Limb (tissue), 2 donors: ENCODE results near the gene MOSPD2.

Source experiments
- DNase-seq, 2 donors: peaks; one replicate each; pipeline ENCODE4 v3.0.0-alpha.2; 2016; ENCODE audit errors: extremely low spot score in 2 of 2

MOSPD2 gene

DNA sequence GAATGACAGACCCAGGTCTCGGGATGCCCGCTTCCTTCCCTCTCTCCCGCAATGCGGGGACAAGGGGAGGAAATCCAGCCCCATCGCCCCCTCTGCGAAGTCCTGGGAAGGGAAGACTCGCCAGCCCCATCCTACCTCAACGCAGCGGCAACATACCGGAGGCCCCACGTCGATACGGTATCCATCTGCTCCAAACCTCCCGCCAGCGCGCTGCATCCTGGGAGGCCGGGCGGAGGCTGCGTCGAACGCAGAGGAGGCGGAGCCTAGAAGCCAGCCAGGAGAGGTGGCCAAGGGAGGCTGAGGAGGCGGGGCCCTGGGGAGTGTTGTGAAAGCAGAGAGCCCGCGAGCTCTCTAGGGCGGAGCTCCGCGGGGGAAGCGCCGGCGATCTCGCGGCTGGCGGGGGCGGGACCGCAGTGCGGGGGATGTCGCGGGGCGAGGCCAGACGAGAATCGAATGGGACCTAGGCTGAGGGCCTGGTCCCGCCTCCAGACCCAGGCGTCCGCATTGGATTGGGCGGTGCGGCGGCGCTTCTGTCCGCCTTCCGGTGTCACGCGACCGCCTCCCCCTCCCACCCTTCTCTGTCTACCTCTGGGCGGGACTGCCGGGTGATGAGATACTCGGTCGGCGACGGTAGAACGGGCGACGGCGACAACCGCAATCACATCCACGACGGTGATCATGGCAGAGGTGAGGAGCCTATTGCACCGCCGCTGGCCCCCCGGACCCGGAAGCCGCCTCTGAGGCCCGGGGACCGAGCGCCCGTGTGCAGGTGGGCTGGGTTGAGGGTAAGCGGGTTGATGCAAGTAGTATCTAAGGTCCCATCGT lies at the start of gene MOSPD2, which contains the start of gene FANCB:
TSS of gene MOSPD2 (plus strand) at position 571 of the 825 bp plus-strand sequence. CDS start at position 679, 108 bp downstream.
TSS of gene FANCB (minus strand) at position 219 of the 825 bp plus-strand sequence. CDS start 7,559 bp downstream, outside the sequence.
- peak; percentile 88 to 93 for DNase-seq

DNA sequence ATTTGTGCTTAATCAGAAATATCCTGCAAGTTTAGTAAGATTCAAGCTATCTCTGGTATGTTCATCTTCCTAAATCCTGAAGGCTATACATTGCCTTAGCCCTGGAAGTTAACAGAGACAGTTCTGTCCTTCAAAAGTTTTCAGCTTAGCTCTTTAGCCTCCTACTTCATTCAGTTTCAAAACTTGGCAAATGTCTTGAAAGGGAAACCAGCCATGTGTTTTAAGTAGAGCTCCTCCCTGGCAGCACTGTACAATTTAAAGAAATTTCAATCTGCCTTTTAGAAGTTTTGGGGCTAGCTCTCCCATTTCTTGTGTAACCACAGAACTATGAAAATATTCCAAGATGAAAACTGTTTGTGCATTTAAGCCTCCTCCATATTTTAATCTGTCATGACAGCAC lies 47.4 kb upstream of the MOSPD2 start:
- DNase-seq = peak in 1 of 2 donors; percentile 32

- no peak for DNase-seq
Observed at GRCh38 chrX:14826319-14826718, 46.9 kb upstream of the MOSPD2 start.

DNA sequence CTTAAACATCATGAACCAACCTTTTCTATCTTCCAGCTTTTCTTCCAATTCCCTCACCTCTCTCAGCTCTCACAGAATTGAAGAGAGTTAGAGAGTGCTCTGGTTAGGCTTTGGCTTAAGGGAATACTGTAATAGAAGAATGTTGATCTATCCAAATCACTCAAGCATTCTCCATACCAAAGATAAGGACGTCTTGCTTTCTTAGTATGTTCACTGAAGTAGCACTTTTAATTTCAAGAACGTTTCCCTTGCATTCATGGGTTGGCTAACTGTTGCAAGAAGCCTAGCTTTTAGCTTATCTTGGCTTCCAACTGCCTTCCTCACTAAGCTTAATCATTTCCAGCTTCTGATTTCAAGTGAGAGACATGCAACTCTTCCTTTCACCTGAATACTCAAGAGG lies 43.6 kb upstream of the MOSPD2 start:
- DNase-seq = no peak

GRCh38 chrX:14832151-14832550 lies 41.1 kb upstream of the MOSPD2 start:
- DNase-seq = no peak

GRCh38 chrX:14832586-14832985 lies 40.6 kb upstream of the MOSPD2 start:
- DNase-seq = peak in 1 of 2 donors; percentile 2

GRCh38 chrX:14837155-14837554 lies 36.1 kb upstream of the MOSPD2 start:
- DNase-seq = no peak

DNA sequence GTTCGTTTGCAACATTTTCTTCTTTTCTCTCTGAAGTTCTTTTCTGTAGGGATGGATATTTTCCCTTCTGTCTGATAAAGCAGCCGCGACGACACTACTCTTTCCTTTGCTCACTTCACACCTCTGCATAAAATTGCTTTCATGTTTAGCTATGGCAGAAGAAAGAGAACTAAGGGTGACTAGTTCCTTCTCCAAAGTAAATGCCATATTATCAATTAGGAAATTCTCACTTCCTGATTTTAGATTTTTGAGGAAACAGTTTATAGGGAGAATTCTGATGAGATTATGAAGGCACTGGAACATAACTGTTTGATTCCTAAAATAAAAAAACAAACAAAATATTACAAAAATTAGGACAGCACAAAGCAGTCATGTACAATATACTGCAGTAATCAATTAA lies 29.6 kb upstream of the MOSPD2 start:
- DNase-seq = no peak

GRCh38 chrX:14851526-14851925 lies 21.7 kb upstream of the MOSPD2 start:
- no peak for DNase-seq

- no peak for DNase-seq
Observed at GRCh38 chrX:14864631-14865030, 8.6 kb upstream of the MOSPD2 start.

GRCh38 chrX:14865201-14865600 lies 8.0 kb upstream of the MOSPD2 start:
- DNase-seq = no peak

- DNase-seq = no peak
Observed at GRCh38 chrX:14871767-14872166, 1.5 kb upstream of the MOSPD2 start.

DNA sequence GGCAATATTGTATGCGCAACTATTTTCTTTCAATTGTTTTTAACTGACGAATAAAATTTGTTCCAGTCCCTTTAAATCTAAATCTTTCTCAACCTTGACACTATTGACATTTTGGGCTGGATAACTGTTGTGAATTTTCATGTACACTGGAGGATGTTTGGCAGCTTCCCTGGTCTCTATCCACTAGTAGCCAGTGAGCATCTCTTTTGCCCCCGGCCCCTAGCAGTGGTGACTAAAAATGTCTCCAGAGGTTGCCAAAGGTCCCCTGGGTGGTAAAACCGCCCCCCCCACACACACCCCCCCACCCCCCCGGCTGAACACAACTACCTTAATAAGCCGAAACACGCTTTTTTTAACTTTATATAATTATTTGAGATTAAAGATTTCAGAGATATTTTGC lies 866 bp upstream of the MOSPD2 start:
- peak in 1 of 2 donors; percentile 24 for DNase-seq

- DNase-seq = no peak
Observed at GRCh38 chrX:14873676-14874049, 442 bp downstream of the MOSPD2 start.

- DNase-seq = no peak
Observed at GRCh38 chrX:14875624-14876023, 2.4 kb downstream of the MOSPD2 start.

GRCh38 chrX:14883826-14884225 lies 10.6 kb downstream of the MOSPD2 start:
- DNase-seq = no peak

- DNase-seq = no peak
Observed at GRCh38 chrX:14884714-14885113, 11.5 kb downstream of the MOSPD2 start.

GRCh38 chrX:14886252-14886651 lies 13.0 kb downstream of the MOSPD2 start:
- DNase-seq = no peak

GRCh38 chrX:14896273-14896672 lies 23.1 kb downstream of the MOSPD2 start:
- DNase-seq = no peak

GRCh38 chrX:14897042-14897441 lies 23.8 kb downstream of the MOSPD2 start:
- DNase-seq = no peak

DNA sequence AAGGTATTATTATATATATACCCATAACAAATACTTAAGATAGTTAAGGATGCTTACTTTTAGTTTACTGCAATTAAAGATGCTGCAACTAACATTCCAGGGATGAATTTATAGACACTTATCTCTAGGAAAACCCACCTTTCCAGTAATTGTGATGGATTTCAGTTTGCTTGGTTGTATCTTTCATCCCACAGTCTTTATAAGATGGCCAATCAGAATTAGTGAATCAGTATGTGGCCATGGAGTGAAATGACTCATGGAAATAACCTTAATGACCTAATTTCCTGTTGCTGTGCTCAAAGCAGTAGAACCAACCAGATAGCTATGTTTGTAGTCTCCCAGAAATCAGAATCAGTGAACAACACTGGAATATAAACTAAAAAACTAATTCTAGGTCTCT lies 26.4 kb downstream of the MOSPD2 start:
- no peak for DNase-seq

- DNase-seq = no peak
Observed at GRCh38 chrX:14902537-14902936, 29.3 kb downstream of the MOSPD2 start.

- DNase-seq = no peak
Observed at GRCh38 chrX:14903891-14904290, 30.7 kb downstream of the MOSPD2 start.
